Muscle layer of duodenum (tissue), 2 donors: ENCODE results near the gene USP10.

Experiments
- H3K27ac ChIP-seq: one replicate; pipeline ENCODE4 v1.7.0; 2013; ENCODE audit warnings: mild to moderate bottlenecking, low read length
- H3K27me3 ChIP-seq: one replicate; pipeline ENCODE4 v1.7.0; 2013; ENCODE audit warnings: low read depth, mild to moderate bottlenecking, control low read depth, low read length
- H3K36me3 ChIP-seq, 2 donors: one replicate each; pipeline ENCODE4 v1.7.0; 2013; ENCODE audit warnings: low read length in 2 of 2, control low read depth in 1 of 2, mild to moderate bottlenecking in 1 of 2; ENCODE audit not compliant: insufficient read depth in 2 of 2, control insufficient read depth in 1 of 2
- H3K4me1 ChIP-seq, 2 donors: one replicate each; pipeline ENCODE4 v1.7.0; 2013; ENCODE audit warnings: low read length in 2 of 2, mild to moderate bottlenecking in 2 of 2, control low read depth in 1 of 2, moderate library complexity in 1 of 2; ENCODE audit not compliant: insufficient read depth in 2 of 2, control insufficient read depth in 1 of 2
- H3K4me3 ChIP-seq, 2 donors: one replicate each; pipeline ENCODE4 v1.7.0; 2013; ENCODE audit warnings: low read length in 2 of 2, low read depth in 1 of 2, mild to moderate bottlenecking in 1 of 2
- H3K9me3 ChIP-seq, 2 donors: one replicate each; pipeline ENCODE4 v1.7.0; 2013; ENCODE audit warnings: low read length in 2 of 2, control low read depth in 1 of 2, mild to moderate bottlenecking in 1 of 2; ENCODE audit not compliant: control insufficient read depth in 1 of 2
- donor health status: healthy.

Gene USP10

DNA sequence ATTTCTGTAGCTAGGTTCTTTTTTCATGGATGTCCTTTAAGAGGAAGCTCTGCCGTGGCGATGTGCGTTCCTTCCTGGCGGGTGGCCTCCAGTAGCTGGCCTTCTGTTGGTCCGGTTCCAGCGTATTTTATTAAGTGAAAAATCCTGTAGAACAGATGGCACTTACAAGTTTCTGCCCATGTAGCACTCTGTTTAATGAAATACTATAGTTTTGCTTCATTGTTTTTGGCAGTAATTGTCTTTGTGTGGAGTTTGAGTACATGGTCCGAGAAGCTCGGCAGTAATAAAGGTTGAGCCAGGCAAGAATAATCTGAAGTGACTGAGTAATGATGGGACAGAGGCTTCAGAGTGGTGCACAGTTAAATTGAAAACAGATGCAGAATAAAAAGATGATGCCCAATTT lies 20.4 kb downstream of the USP10 start:
- H3K36me3 ChIP-seq: peaks cover 0 to 5% of the 10 kb centered on the region in 2 donors
- H3K4me1 ChIP-seq: peaks cover 15% of the 10 kb centered on the region in 2 donors
- no peak overlapping the region for H3K4me3 ChIP-seq
- H3K27me3 ChIP-seq: no peaks in the 10 kb centered on the region
- H3K27ac ChIP-seq: no peak overlapping the region
- no peaks in the 10 kb centered on the region for H3K9me3 ChIP-seq

DNA sequence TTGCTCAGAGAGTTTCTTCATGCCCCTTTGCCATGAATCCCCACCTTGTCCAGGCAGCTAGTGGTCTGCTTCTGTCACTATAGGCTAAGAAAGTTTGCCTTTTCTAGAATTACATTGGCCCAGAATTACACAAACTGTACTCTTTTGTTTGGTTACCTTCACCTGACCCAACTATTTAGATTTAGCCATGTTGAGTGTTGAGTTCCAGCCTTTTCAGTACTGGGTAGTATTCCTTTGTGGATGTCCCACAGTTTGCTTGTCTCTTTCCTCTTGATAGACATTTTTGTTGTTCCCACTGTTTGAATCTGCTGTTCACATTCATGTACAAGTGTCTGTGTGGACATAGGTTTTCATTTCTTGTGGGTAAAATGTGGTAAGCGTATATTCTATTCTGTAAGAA lies 22.3 kb downstream of the USP10 start:
- Histone ChIP-seq H3K4me3 (no peak overlapping the region), H3K9me3 (no peaks in the 10 kb centered on the region), H3K4me1 (peaks cover 25% of the 10 kb centered on the region in 2 donors), H3K36me3 (peaks cover 0 to under 1% of the 10 kb centered on the region in 2 donors), H3K27ac (no peak overlapping the region), H3K27me3 (no peaks in the 10 kb centered on the region)

DNA sequence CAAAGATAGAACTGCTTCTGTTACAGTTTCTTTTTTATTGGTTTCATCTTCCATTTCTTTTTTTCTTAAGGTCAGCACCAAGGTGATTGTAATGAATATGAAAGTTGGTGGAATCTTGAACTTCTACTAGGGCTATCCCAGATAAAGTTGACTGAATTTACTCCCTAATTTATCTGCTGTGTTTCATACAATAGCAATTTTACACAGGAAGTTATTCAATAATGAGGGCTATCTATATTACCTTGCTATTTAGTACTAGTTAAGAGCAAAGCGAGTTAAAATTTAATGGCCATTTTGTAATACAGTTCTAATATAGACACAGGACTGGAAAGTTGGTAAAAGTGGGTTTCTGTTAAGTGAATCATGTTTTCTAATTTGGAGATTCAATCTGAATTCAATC lies 24.1 kb downstream of the USP10 start:
- Histone ChIP-seq H3K27me3 (no peaks in the 10 kb centered on the region), H3K36me3 (no peaks in the 10 kb centered on the region), H3K9me3 (no peaks in the 10 kb centered on the region), H3K4me1 (peaks cover 25% of the 10 kb centered on the region in 2 donors), H3K27ac (peak overlapping the region; percentile 32), H3K4me3 (no peak overlapping the region)

DNA sequence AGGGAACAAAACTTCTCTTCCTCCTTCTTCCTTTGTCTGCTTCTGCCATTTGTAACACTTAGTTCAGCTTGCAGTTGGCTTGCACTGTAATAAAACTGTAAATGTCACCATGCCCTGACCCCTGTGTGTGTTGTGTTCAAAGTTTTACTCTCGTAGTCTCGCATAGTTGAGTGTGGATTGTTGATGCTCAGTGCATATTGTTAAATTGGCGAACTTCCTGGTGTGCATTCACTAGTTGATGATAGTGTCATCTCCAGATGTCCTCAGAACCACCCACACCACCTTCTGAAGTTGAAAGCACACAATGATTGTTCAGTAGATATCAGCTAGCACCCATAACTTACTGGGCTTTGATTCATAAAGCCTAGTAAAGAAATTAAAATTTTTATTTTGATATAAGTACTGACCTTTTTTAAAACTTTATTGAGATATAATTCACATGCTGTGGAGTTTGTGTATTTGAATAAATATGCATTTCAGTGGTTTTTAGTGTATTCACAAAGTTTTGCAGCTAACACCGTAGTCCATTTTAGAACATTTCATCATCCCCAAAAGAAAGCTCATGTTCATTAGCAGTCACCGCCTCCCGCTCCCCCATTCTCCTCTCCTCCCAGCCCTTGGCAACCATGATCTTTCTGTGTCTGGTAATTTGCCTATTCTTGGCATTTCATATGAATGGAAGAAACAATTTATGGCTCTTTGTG lies 25.0 kb downstream of the USP10 start:
- H3K4me1 ChIP-seq: peaks cover 25 to 29% of the 10 kb centered on the region in 2 donors
- no peaks in the 10 kb centered on the region for H3K9me3 ChIP-seq
- no peaks in the 10 kb centered on the region for H3K36me3 ChIP-seq
- no peak overlapping the region for H3K4me3 ChIP-seq
- no peaks in the 10 kb centered on the region for H3K27me3 ChIP-seq
- H3K27ac ChIP-seq: peak overlapping the region; percentile 32

DNA sequence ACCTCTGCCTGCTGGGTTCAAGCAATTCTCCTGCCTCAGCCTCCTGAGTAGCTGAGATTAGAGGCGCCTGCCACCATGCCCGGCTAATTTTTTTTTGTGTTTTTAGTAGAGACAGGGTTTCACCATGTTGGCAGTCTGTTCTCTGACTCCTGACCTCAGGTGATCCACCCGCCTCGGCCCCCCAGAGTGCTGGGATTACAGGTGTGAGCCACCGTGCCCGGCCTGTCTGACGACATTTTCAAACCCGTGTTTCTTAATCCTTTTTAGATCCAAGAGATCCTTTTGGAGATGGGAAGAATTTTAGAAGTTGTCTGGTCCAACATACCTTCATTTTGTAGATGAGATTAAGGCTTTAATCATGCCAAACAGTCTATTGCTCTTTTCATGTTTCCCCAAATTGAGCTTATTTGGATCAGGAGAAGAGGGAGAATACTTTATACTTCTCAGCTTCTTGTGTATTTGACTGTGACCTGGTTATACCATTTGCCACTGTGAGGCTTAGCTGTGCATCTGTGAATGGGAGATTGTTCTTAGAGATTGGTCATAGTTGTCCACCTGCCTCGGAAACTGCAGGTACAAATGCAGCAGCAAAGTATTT lies 25.8 kb downstream of the USP10 start:
- Histone ChIP-seq H3K36me3 (no peaks in the 10 kb centered on the region), H3K9me3 (no peaks in the 10 kb centered on the region), H3K4me3 (no peak overlapping the region), H3K4me1 (peaks cover 25 to 35% of the 10 kb centered on the region in 2 donors), H3K27ac (no peak overlapping the region), H3K27me3 (no peaks in the 10 kb centered on the region)

DNA sequence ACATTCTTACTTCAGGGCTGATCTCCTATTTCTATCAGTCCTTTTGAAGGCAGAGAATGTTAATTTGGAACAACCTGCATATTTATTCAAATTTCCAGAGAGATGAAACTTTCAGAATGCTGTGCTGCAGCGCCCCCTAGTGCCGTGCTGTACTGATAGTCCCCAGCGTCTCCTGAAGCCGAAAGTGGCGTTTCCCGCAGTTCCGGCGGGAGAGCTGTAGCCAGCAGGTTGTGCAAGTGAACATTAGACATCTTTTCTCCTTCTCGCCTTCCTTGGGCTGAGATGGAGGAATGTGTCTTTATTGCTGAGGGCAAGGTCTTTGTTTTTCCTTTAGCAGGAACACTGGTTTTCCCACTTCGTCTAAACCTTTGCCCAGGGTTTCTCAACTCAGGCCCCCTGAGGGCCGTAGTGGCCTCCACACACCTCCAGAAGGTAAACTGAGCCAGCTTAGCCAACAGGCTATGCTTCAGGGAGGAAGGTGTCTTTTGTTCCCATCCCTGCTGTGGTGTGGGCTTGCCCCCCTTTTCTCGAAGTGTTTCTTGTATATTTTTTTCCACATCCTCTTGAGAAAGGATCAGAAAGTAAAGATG lies 26.4 kb downstream of the USP10 start:
- Histone ChIP-seq H3K9me3 (no peaks in the 10 kb centered on the region), H3K27me3 (no peaks in the 10 kb centered on the region), H3K36me3 (no peaks in the 10 kb centered on the region), H3K4me3 (peak overlapping the region in 1 of 2 donors; percentile 49), H3K27ac (peak overlapping the region; percentile 35), H3K4me1 (peaks cover 25 to 41% of the 10 kb centered on the region in 2 donors)

DNA sequence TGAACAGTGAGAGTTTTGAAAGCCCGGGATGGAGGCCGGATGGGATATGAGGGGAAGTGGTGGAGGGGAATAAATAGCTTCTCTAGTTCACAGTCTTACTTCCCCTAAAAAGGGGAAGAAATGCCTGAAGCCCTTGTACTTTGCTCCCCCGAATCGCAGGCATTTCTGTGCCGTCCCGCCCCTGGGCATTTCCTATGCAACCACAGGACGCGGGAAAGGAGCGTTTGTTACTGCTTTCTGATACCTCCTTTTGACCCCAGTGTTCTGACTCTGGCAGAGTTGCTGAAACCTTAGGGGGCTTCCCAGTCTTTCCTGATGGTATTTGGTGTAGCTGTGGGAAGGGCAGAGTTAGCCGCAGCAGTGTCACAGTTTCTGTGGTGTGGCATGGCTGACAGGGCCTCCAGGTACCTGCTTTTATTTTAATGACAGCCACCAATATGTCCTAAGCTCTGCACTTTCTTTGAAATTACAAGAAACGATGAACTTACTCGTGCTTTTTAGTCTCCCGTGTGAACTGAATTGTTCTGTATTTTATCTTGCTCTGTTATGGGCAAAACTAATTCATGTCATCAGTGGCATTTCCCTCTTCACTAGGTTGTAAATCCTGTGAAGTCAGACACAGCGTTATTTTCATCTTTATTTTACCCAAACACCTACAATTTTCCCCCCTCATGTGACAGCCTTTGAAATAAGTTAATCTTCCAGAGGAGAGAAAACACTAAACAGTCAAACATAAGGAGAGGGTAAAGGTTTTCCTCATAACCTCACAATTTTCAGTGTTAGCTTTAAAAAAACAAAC lies 27.1 kb downstream of the USP10 start:
- peaks cover 25 to 43% of the 10 kb centered on the region in 2 donors for H3K4me1 ChIP-seq
- H3K36me3 ChIP-seq: no peaks in the 10 kb centered on the region
- no peaks in the 10 kb centered on the region for H3K9me3 ChIP-seq
- H3K27ac ChIP-seq: peak overlapping the region; percentile 35
- H3K27me3 ChIP-seq: no peaks in the 10 kb centered on the region
- peak overlapping the region in 1 of 2 donors; percentile 49 for H3K4me3 ChIP-seq

DNA sequence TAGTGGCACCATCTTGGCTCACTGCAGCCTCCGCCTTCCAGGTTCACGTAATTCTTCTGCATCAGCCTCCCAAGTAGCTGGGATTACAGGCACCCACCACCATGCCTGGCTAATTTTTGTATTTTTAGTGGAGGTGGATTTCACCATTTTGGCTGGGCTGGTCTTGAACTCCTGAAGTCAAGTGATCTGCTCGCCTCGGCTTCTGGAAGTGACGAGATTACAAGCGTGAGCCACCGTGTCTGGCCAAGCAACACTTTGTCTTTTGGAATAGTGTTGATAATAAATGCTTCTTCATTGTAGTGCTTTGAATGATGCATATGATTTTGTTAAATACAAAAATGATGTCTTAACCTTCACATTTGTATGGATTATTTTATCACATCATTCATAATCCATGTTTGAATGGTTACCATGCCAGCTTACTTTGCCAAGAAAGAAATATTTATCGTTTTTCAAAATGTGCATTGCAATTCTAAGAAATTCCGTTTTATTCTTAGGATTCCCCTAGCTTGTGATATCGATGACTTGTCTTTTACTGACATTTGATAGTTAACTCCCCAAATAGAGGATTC lies 29.1 kb downstream of the USP10 start:
- Histone ChIP-seq H3K36me3 (peaks cover 0 to 5% of the 10 kb centered on the region in 2 donors), H3K9me3 (no peaks in the 10 kb centered on the region), H3K27ac (no peak overlapping the region), H3K27me3 (no peaks in the 10 kb centered on the region), H3K4me3 (no peak overlapping the region), H3K4me1 (peaks cover 25 to 41% of the 10 kb centered on the region in 2 donors)

DNA sequence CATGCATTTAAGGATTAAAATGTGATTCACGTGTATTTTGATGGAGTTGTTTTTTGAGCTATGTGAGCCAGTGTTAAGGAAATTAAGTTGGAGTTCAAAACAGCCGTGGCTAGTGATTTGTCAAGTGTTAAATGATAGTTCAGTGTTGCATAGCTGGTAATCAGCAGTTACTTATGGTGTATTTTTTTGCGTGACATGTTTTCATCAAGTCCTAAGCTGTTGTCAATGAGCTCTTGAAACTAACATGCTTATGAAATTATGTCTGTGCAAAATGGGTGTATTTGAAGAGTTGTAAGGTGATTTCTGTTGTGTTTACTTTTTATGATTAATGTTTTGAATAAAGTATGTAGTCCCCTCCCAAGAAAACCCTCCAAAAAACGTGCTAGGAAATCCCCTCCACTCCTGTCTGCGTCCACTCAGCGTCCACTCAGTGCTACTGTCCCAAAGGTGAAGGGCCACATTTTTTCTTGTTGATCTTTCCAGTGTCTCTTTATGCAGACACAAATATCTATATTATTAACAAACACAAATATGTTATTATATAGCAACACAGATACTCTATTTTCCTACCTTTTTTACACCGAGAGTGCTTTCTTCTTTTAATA lies 30.0 kb downstream of the USP10 start:
- H3K4me1 ChIP-seq: peaks cover 17 to 33% of the 10 kb centered on the region in 2 donors
- no peak overlapping the region for H3K4me3 ChIP-seq
- no peaks in the 10 kb centered on the region for H3K9me3 ChIP-seq
- no peaks in the 10 kb centered on the region for H3K27me3 ChIP-seq
- peak overlapping the region; percentile 62 for H3K27ac ChIP-seq
- H3K36me3 ChIP-seq: peaks cover 0 to 5% of the 10 kb centered on the region in 2 donors

DNA sequence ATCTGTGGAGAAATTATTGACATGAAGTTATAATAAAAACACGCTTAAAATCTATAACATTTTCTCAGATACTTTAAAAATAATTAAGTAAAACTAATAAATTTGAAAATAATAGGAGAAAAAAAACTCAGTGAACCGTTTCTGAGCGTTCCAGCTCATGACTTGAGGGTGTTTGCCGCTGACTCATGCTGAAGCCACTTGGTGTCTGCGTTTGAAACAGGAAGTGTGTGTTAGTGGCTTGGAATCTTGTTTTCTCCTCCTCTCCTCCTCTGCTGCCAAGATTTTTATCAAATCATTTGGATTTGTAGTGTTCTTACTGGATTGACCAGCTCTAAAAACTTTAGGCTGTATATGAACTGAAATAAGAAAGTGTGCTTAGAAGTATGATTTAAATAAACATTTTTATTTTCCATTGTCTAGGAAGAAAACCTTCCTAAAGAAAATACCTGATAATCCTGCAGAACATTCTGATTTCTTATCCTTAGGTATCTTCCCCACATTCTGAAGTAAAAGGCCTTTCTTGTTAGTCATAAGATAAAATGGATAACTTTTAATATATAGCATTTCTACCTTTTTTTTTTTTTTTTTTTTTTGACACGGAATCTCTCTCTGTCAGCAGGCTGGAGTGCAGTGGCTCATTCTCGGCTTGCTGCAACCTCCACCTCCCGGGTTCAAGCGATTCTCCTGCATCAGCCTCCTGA lies 30.8 kb downstream of the USP10 start:
- Histone ChIP-seq H3K27ac (no peak overlapping the region), H3K36me3 (peaks cover 0 to 5% of the 10 kb centered on the region in 2 donors), H3K27me3 (no peaks in the 10 kb centered on the region), H3K9me3 (no peaks in the 10 kb centered on the region), H3K4me3 (no peak overlapping the region), H3K4me1 (peaks cover 16 to 32% of the 10 kb centered on the region in 2 donors)
